Measurements from ENCODE around the gene CHRND. TPM values are rescaled to one million over a fixed set of nuclear protein-coding genes. Genes with fewer than 3 reads are reported as not detected.

The CHRND gene
- total RNA-seq, 1 donor from 2014 or later, result 4.1 TPM

GRCh38 chr2:232543928-232544631 is 18.1 kb downstream of the CHRND start:
- no peak overlapping the region for H3K4me3 Mint-ChIP-seq
- H3K36me3 Mint-ChIP-seq (ENCODE audit: low read depth), result peaks cover 28% of the 10 kb centered on the region
- no peak overlapping the region for H3K27ac Mint-ChIP-seq (ENCODE audit: unreplicated experiment)
- no peaks in the 10 kb centered on the region for H3K27me3 Mint-ChIP-seq (ENCODE audit: low read depth)
- no peak for DNase-seq (ENCODE audit: low read depth, low spot score)
- TF ChIP-seq, protein P1, sequence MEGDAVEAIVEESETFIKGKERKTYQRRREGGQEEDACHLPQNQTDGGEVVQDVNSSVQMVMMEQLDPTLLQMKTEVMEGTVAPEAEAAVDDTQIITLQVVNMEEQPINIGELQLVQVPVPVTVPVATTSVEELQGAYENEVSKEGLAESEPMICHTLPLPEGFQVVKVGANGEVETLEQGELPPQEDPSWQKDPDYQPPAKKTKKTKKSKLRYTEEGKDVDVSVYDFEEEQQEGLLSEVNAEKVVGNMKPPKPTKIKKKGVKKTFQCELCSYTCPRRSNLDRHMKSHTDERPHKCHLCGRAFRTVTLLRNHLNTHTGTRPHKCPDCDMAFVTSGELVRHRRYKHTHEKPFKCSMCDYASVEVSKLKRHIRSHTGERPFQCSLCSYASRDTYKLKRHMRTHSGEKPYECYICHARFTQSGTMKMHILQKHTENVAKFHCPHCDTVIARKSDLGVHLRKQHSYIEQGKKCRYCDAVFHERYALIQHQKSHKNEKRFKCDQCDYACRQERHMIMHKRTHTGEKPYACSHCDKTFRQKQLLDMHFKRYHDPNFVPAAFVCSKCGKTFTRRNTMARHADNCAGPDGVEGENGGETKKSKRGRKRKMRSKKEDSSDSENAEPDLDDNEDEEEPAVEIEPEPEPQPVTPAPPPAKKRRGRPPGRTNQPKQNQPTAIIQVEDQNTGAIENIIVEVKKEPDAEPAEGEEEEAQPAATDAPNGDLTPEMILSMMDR (conservative IDR thresholded peaks at IDR 0.05), result no peak
- H3K9me3 Mint-ChIP-seq, result peaks cover 4% of the 10 kb centered on the region
- H3K4me1 Mint-ChIP-seq, result peaks cover 6% of the 10 kb centered on the region

- peaks cover 33% of the 10 kb centered on the region for H3K36me3 Mint-ChIP-seq (ENCODE audit: low read depth)
- H3K4me3 Mint-ChIP-seq, result no peak overlapping the region
- H3K4me1 Mint-ChIP-seq, result peaks cover 12% of the 10 kb centered on the region
- H3K27ac Mint-ChIP-seq (ENCODE audit: unreplicated experiment), result no peak overlapping the region
- no peak for DNase-seq (ENCODE audit: low read depth, low spot score)
- TF ChIP-seq, protein P1 (conservative IDR thresholded peaks at IDR 0.05), result no peak
- peaks cover 4% of the 10 kb centered on the region for H3K9me3 Mint-ChIP-seq
- H3K27me3 Mint-ChIP-seq (ENCODE audit: low read depth), result no peaks in the 10 kb centered on the region
Measured at GRCh38 chr2:232544674-232545073, 18.7 kb downstream of the CHRND start.

- Mint-ChIP-seq H3K27ac (ENCODE audit: unreplicated experiment) (peak overlapping the region; percentile 12), H3K4me1 (peaks cover 18% of the 10 kb centered on the region), H3K9me3 (peaks cover 4% of the 10 kb centered on the region), H3K4me3 (peak overlapping the region; percentile 57), H3K27me3 (ENCODE audit: low read depth) (no peaks in the 10 kb centered on the region), H3K36me3 (ENCODE audit: low read depth) (peaks cover 37% of the 10 kb centered on the region)
- DNase-seq (ENCODE audit: low read depth, low spot score), result no peak
- TF ChIP-seq, protein P1 (conservative IDR thresholded peaks at IDR 0.05), result no peak
Measured at GRCh38 chr2:232545511-232546375, 19.8 kb downstream of the CHRND start.

DNA sequence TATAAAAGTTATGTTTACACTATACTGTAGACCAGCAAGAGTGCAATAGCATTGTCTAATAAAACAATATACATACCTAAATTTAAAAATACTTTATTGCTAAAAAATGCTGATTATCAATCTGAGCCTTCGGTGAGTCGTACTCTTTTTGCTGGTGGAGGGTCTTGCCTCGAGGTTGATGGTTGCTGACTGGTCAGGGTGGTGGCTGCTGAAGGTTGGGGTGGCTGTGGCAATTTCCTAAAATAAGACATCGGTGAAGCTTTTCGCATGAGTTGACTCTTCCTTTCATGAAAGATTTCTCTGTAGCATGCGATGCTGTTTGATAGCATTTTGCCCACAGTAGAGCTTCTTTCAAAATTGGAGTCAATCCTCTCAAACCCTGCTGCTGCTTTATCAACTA is 22.0 kb downstream of the CHRND start:
- H3K9me3 Mint-ChIP-seq, result peaks cover 4% of the 10 kb centered on the region
- H3K27ac Mint-ChIP-seq (ENCODE audit: unreplicated experiment), result no peak overlapping the region
- peaks cover 43% of the 10 kb centered on the region for H3K36me3 Mint-ChIP-seq (ENCODE audit: low read depth)
- TF ChIP-seq, protein P1 (conservative IDR thresholded peaks at IDR 0.05), result no peak
- H3K27me3 Mint-ChIP-seq (ENCODE audit: low read depth), result no peaks in the 10 kb centered on the region
- H3K4me3 Mint-ChIP-seq, result peak overlapping the region; percentile 66
- H3K4me1 Mint-ChIP-seq, result peaks cover 33% of the 10 kb centered on the region
- no peak for DNase-seq (ENCODE audit: low read depth, low spot score)

- peaks cover 4% of the 10 kb centered on the region for H3K9me3 Mint-ChIP-seq
Measured at GRCh38 chr2:232549655-232550353, 23.8 kb downstream of the CHRND start.

More at GRCh38 chr2:232549655-232550353, 23.8 kb downstream of the CHRND start:
- TF ChIP-seq, protein P1 (conservative IDR thresholded peaks at IDR 0.05), result no peak
- Mint-ChIP-seq H3K36me3 (ENCODE audit: low read depth) (peaks cover 39% of the 10 kb centered on the region), H3K27ac (ENCODE audit: unreplicated experiment) (peak overlapping the region; percentile 98), H3K4me1 (peaks cover 43% of the 10 kb centered on the region), H3K4me3 (peak overlapping the region; percentile 97), H3K27me3 (ENCODE audit: low read depth) (no peaks in the 10 kb centered on the region)
- no peak for DNase-seq (ENCODE audit: low read depth, low spot score)
